ENCODE data around the gene OVOL3. TPM values are rescaled to one million over a fixed set of nuclear protein-coding genes. Genes with fewer than 3 reads are reported as not detected.

The OVOL3 gene
- total RNA-seq, 1 experiment from 2014 or later: 0.47 TPM

DNA sequence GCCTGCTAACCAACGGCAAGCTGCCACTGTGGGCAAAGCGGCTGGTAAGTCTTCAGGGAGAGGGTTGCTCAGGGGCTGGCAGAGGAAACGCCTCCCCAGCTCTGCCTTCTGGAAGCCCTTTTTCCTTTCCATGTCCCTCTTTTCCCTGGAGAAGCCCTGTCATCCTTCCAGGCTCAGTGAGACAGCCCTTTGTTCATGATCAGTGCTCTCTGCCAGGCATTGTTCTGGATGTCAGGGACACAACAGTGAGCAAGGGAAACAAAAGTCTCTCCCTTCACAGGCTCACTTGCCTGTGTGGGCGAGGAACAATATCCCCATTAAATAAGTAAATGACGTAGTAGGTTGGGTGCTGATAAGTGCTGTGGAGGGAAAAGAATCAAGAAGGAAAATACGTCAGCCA lies 13.9 kb upstream of the OVOL3 start:
- no peak for DNase-seq (ENCODE audit: low spot score)
- intact Hi-C loops (cut with micrococcal nuclease; ENCODE audit: unreplicated experiment): no loop called here
- Histone ChIP-seq H3K9me3 (ENCODE audit: low read depth, low read length, poor library complexity, severe bottlenecking) (no peaks in the 10 kb centered on the region), H3K4me3 (ENCODE audit: low read depth, low read length, poor library complexity, severe bottlenecking) (no peak overlapping the region), H3K27me3 (replicated peaks; ENCODE audit: insufficient read depth, low read depth, low read length, poor library complexity) (no peaks in the 10 kb centered on the region), H3K27ac (ENCODE audit: low read depth, low read length, poor library complexity, severe bottlenecking) (no peak overlapping the region), H3K4me1 (ENCODE audit: insufficient read depth, low read length, poor library complexity, severe bottlenecking) (no peaks in the 10 kb centered on the region), H3K36me3 (ENCODE audit: insufficient read depth, low read length, poor library complexity, severe bottlenecking) (peaks cover 35% of the 10 kb centered on the region)
- CTCF ChIA-PET: no interaction called here
- POLR2A ChIA-PET (ENCODE audit: low non-redundant PET): no interaction called here
- no TSS peak for BruUV-seq (replicated peaks)
- no peak for TF ChIP-seq EZH2 (IDR thresholded peaks at IDR 0.05; ENCODE audit: borderline replicate concordance, low read depth, low read length, poor library complexity, severe bottlenecking)
- TF ChIP-seq, protein P1, sequence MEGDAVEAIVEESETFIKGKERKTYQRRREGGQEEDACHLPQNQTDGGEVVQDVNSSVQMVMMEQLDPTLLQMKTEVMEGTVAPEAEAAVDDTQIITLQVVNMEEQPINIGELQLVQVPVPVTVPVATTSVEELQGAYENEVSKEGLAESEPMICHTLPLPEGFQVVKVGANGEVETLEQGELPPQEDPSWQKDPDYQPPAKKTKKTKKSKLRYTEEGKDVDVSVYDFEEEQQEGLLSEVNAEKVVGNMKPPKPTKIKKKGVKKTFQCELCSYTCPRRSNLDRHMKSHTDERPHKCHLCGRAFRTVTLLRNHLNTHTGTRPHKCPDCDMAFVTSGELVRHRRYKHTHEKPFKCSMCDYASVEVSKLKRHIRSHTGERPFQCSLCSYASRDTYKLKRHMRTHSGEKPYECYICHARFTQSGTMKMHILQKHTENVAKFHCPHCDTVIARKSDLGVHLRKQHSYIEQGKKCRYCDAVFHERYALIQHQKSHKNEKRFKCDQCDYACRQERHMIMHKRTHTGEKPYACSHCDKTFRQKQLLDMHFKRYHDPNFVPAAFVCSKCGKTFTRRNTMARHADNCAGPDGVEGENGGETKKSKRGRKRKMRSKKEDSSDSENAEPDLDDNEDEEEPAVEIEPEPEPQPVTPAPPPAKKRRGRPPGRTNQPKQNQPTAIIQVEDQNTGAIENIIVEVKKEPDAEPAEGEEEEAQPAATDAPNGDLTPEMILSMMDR (conservative IDR thresholded peaks at IDR 0.05; ENCODE audit: low read depth, low read length): no peak

DNA sequence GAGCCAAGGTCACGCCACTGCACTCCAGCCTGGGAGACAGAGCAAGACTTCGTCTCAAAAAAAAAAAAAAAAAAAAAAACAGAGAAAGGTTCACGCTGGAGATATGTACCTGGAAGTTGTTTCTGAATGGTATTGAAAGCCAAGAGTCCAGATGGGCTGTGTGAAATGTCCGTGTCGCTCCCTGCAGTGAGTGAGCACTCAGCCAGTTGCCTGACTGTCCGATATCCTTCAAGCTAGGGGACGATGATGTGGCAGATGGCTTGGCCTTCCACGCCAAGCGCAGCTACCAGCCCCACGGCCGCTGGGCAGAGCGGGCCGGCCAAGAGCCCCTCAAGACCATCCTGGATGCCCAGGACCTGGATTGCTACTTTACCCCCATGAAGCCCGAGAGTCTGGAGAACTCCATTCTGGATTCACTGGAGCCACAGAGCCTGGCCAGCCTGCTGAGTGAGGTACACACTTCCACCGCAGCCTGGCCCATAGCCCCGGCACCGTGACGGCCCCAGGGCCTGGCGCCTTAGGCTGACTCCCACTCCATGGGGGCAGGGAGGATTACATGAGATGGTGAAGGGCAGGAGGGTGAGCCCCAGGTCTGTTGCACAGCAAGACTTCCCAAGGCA lies 11.7 kb upstream of the OVOL3 start:
- TF ChIP-seq, protein P1 (conservative IDR thresholded peaks at IDR 0.05; ENCODE audit: low read depth, low read length): no peak
- TF ChIP-seq EZH2 (IDR thresholded peaks at IDR 0.05; ENCODE audit: borderline replicate concordance, low read depth, low read length, poor library complexity, severe bottlenecking): no peak
- Histone ChIP-seq H3K27ac (ENCODE audit: low read depth, low read length, poor library complexity, severe bottlenecking) (peak overlapping the region; percentile 13), H3K4me1 (ENCODE audit: insufficient read depth, low read length, poor library complexity, severe bottlenecking) (no peaks in the 10 kb centered on the region), H3K36me3 (ENCODE audit: insufficient read depth, low read length, poor library complexity, severe bottlenecking) (peaks cover 37% of the 10 kb centered on the region), H3K27me3 (replicated peaks; ENCODE audit: insufficient read depth, low read depth, low read length, poor library complexity) (no peaks in the 10 kb centered on the region), H3K4me3 (ENCODE audit: low read depth, low read length, poor library complexity, severe bottlenecking) (no peak overlapping the region), H3K9me3 (ENCODE audit: low read depth, low read length, poor library complexity, severe bottlenecking) (no peaks in the 10 kb centered on the region)
- BruUV-seq (replicated peaks): no TSS peak
- POLR2A ChIA-PET (ENCODE audit: low non-redundant PET): no interaction called here
- CTCF ChIA-PET: interaction anchor here (0.6 kb wide), 1 partner anchor 212 kb away, joined by 4 read pairs; no protein-coding TSS in a partner anchor
- intact Hi-C loops (cut with micrococcal nuclease; ENCODE audit: unreplicated experiment): no loop called here
- DNase-seq (ENCODE audit: low spot score): no peak

DNA sequence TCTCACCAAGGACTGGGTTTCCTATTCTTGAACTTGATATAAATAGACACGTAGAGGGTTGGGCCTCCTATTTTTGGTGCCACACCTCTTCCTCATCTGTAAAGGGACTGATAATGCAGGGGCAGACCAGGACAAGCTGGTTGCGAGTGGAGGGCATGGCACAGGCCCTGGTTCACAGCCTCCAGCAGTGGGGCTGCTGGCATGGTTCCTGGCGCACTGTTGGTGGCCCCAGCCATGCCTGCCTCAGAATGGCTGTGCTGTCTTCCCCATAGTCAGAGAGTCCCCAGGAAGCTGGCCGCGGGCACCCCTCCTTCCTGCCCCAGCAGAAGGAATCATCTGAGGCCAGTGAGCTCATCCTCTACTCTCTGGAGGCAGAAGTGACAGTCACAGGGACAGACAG lies 10.5 kb upstream of the OVOL3 start:
- no TSS peak for BruUV-seq (replicated peaks)
- H3K36me3 ChIP-seq (ENCODE audit: insufficient read depth, low read length, poor library complexity, severe bottlenecking): peaks cover 48% of the 10 kb centered on the region
- no peaks in the 10 kb centered on the region for H3K27me3 ChIP-seq (replicated peaks; ENCODE audit: insufficient read depth, low read depth, low read length, poor library complexity)
- H3K4me1 ChIP-seq (ENCODE audit: insufficient read depth, low read length, poor library complexity, severe bottlenecking): no peaks in the 10 kb centered on the region
- H3K4me3 ChIP-seq (ENCODE audit: low read depth, low read length, poor library complexity, severe bottlenecking): no peak overlapping the region
- ChIA-PET POLR2A (ENCODE audit: low non-redundant PET) (no interaction called here), CTCF (no interaction called here)
- H3K27ac ChIP-seq (ENCODE audit: low read depth, low read length, poor library complexity, severe bottlenecking): no peak overlapping the region
- TF ChIP-seq, protein P1 (conservative IDR thresholded peaks at IDR 0.05; ENCODE audit: low read depth, low read length): no peak
- TF ChIP-seq EZH2 (IDR thresholded peaks at IDR 0.05; ENCODE audit: borderline replicate concordance, low read depth, low read length, poor library complexity, severe bottlenecking): no peak
- H3K9me3 ChIP-seq (ENCODE audit: low read depth, low read length, poor library complexity, severe bottlenecking): no peaks in the 10 kb centered on the region
- no peak for DNase-seq (ENCODE audit: low spot score)
- intact Hi-C loops (cut with micrococcal nuclease; ENCODE audit: unreplicated experiment): no loop called here

Measured in A673 (cell line).